ENCODE measurements around the gene LYSET. TPM values are rescaled to one million over a fixed set of nuclear protein-coding genes. Genes with fewer than 3 reads are reported as not detected.

Gene LYSET
- polyA plus RNA-seq, 1 experiment: 6.8 TPM

- ChIA-PET POLR2A (no interaction called here), CTCF (interaction anchor here (1.7 to 2.6 kb wide), 3 partner anchors 30 to 191 kb away, joined by 5 to 8 read pairs (median 7); no protein-coding TSS in a partner anchor)
- 0 out of 2 replicates have a peak, but pooled peaks cover 1% of the 10 kb centered on the region for H3K27me3 ChIP-seq (ENCODE audit: control insufficient read depth, insufficient read depth, low read length)
- H3K36me3 ChIP-seq (ENCODE audit: control insufficient read depth, insufficient read depth, low read length): no peaks in the 10 kb centered on the region
- TF ChIP-seq CTCF (IDR thresholded peaks at IDR 0.05; ENCODE audit: insufficient read depth, low read depth, low read length): no peak
- DNase-seq (ENCODE audit: low read depth): no peak
- H3K4me3 ChIP-seq (ENCODE audit: low read depth, low read length): no peak overlapping the region
These were observed 42.1 kb upstream of the LYSET start for GRCh38 chr14:93142854-93143652.

- ChIA-PET POLR2A (no interaction called here), CTCF (interaction anchor here (1.2 to 2.1 kb wide), 2 partner anchors 33 to 193 kb away, joined by 6 to 12 read pairs; no protein-coding TSS in a partner anchor)
- H3K27me3 ChIP-seq (ENCODE audit: control insufficient read depth, insufficient read depth, low read length): no peaks in the 10 kb centered on the region; the same call in 1 of the 2 replicates
- no peak overlapping the region for H3K4me3 ChIP-seq (ENCODE audit: low read depth, low read length)
- no peaks in the 10 kb centered on the region for H3K36me3 ChIP-seq (ENCODE audit: control insufficient read depth, insufficient read depth, low read length)
- TF ChIP-seq CTCF (IDR thresholded peaks at IDR 0.05; ENCODE audit: insufficient read depth, low read depth, low read length): no peak
- no peak for DNase-seq (ENCODE audit: low read depth)
These were observed 39.0 kb upstream of the LYSET start for GRCh38 chr14:93146119-93146518.

GRCh38 chr14:93148979-93149378, 36.1 kb upstream of the LYSET start:
- TF ChIP-seq CTCF (IDR thresholded peaks at IDR 0.05; ENCODE audit: insufficient read depth, low read depth, low read length): no peak
- no peak for DNase-seq (ENCODE audit: low read depth)
- no peak overlapping the region for H3K4me3 ChIP-seq (ENCODE audit: low read depth, low read length)
- ChIA-PET CTCF (no interaction called here), POLR2A (no interaction called here)
- H3K36me3 ChIP-seq (ENCODE audit: control insufficient read depth, insufficient read depth, low read length): no peaks in the 10 kb centered on the region
- no peaks in the 10 kb centered on the region; the same call in 1 of the 2 replicates for H3K27me3 ChIP-seq (ENCODE audit: control insufficient read depth, insufficient read depth, low read length)

GRCh38 chr14:93150227-93151208, 34.6 kb upstream of the LYSET start:
- no peak for DNase-seq (ENCODE audit: low read depth)
- ChIA-PET POLR2A (no interaction called here), CTCF (no interaction called here)
- no peak overlapping the region for H3K4me3 ChIP-seq (ENCODE audit: low read depth, low read length)
- H3K27me3 ChIP-seq (ENCODE audit: control insufficient read depth, insufficient read depth, low read length): no peaks in the 10 kb centered on the region; the same call in 1 of the 2 replicates
- no peaks in the 10 kb centered on the region for H3K36me3 ChIP-seq (ENCODE audit: control insufficient read depth, insufficient read depth, low read length)
- no peak for TF ChIP-seq CTCF (IDR thresholded peaks at IDR 0.05; ENCODE audit: insufficient read depth, low read depth, low read length)

GRCh38 chr14:93153121-93153520, 32.0 kb upstream of the LYSET start:
- no peak for DNase-seq (ENCODE audit: low read depth)

More at GRCh38 chr14:93153121-93153520, 32.0 kb upstream of the LYSET start:
- Histone ChIP-seq H3K27me3 (ENCODE audit: control insufficient read depth, insufficient read depth, low read length) (no peaks in the 10 kb centered on the region; the same call in 1 of the 2 replicates), H3K4me3 (ENCODE audit: low read depth, low read length) (no peak overlapping the region), H3K36me3 (ENCODE audit: control insufficient read depth, insufficient read depth, low read length) (no peaks in the 10 kb centered on the region)
- ChIA-PET POLR2A (no interaction called here), CTCF (interaction anchor here (1.0 kb wide), 1 partner anchor 14 kb away, joined by 3 read pairs; no protein-coding TSS in a partner anchor)
- no peak for TF ChIP-seq CTCF (IDR thresholded peaks at IDR 0.05; ENCODE audit: insufficient read depth, low read depth, low read length)

Data from BJ (cell line).